Medulla oblongata (tissue), 1 donor: ENCODE results near the gene E2F1.

Experiments used
- DNase-seq: peaks from one replicate; pipeline ENCODE4 v3.0.0-alpha.2; 2015; ENCODE audit errors: extremely low spot score

The E2F1 gene

GRCh38 chr20:33672426-33673113, 13.6 kb downstream of the E2F1 start:
- DNase-seq = no peak

DNA sequence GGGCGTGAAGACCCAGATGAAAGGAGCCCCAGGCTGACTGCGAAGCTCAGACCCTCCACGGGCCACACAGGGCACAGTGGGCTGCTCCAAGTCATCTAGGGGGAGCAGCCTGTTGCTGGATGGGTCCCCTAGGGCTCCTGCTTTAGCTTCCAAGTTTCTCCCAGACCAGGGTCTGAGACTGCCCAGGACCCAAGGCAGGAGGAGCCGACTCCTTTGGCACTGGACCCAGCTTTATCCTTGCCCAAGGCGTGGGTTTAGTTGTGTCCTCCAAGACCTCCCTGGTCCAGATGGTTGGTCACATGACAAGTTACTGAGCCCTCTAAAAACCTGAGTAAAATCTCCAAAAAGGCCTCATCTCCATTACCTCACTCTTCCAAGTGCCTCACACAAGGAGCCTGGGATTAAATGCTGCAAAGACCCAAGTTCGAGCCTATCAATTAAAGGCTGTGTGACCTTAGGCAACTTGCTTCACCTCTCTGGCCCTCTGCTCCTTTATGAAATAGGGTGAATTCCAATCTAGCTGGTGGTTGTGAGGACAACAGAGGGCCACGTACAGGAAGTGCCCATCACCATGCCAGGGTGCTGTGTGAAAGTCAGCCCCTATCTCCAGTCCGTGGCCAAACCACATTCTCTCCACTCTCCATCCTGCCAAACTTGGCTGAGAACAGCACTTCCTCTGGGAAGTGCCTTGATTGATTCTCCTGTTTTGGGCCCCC, 14.5 kb downstream of the E2F1 start:
- DNase-seq = no peak

- DNase-seq = no peak
These were observed 15.3 kb downstream of the E2F1 start for GRCh38 chr20:33670715-33671499.

DNA sequence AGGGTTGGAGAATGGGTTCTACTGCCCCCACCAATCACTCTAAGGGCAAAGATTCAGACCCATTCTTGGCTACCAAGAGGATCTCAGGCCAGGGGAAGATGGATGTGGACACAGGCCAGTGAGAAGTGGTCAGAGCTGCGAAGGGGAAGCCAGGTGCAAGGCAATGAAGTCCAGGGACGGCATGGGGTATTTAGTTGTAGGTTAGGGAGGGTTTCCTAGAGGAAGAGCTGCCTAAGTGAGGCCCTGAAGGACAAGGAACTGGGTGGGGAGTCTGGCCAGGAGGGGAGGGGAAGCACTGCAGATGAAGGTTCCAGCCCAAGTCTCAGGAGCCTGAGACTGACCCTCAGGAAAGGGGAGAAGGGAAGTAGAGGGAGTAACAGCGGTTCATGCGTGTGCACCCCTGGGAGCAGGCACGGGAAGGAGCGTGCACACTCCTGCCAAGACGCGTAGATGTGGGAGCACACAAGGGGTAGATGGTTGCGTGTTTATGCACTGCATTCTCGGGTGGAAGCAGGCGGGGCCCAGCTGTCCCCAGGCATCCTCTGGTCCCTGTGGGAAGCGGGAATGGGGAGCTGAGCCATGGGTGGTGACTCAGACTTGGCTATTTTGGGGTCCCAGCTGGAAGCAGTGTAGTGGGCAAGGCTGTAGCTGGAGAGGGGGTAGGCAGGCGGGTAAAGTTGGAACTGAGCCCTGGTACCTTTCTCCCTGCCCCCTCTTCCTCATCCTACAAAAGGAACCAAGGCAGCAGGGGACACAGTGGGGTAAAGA, 16.1 kb downstream of the E2F1 start:
- DNase-seq = no peak

GRCh38 chr20:33669224-33669623, 17.0 kb downstream of the E2F1 start:
- DNase-seq = no peak

DNA sequence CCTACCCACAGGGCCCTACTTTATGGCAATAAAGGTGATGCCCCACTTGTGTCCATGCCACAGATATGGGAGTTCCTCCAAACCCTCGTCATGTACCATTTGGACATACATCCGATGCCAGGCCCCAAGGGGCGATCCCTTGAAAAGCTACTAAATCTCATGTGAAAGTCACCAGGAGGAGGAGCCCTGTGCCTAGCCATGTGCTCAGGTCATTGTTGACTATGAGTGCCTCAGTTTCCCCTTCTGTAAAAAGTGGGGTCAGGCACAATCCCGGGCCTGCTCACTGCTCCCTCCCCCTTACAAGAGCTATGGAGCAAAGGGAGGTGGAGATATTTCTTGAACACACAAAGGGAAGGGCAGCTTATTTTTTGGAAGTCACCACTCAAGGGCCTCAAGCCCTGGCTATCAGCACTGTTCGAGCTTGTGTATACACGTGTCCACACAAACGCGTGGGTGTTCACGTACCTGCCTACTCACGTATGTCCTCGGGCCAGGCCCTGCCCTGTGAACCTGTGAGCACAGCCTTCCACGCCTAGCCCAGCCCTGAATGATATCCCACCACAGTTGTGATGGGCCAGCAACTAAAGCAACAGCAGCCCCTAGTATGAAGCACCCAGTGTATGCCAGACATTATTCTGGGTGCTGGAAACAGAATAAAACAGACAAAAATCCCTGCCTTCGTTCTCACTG, 17.6 kb downstream of the E2F1 start:
- DNase-seq = no peak

- DNase-seq = peak; percentile 81
These were observed 18.3 kb downstream of the E2F1 start for GRCh38 chr20:33667676-33668465.

DNA sequence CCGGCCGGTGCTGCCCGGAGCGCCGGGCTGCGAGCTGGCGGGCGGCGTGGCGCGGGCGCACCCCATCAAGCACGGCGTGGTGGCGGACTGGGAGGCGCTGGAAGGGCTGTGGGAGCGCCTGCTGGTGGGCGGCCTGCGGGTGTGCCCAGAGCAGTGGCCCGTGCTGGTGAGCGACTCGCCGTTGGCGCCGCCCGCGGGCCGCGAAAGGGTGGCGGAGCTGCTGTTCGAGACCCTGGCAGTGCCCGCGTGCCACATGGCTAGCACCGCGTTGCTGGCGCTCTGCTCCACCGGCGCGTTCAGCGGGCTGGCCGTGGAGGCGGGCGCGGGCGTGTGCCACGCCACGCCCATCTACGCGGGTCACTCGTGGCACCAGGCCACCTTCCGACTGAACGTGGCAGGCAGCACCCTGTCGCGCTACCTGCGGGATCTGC, 18.9 kb downstream of the E2F1 start:
- peak; percentile 28 for DNase-seq

DNA sequence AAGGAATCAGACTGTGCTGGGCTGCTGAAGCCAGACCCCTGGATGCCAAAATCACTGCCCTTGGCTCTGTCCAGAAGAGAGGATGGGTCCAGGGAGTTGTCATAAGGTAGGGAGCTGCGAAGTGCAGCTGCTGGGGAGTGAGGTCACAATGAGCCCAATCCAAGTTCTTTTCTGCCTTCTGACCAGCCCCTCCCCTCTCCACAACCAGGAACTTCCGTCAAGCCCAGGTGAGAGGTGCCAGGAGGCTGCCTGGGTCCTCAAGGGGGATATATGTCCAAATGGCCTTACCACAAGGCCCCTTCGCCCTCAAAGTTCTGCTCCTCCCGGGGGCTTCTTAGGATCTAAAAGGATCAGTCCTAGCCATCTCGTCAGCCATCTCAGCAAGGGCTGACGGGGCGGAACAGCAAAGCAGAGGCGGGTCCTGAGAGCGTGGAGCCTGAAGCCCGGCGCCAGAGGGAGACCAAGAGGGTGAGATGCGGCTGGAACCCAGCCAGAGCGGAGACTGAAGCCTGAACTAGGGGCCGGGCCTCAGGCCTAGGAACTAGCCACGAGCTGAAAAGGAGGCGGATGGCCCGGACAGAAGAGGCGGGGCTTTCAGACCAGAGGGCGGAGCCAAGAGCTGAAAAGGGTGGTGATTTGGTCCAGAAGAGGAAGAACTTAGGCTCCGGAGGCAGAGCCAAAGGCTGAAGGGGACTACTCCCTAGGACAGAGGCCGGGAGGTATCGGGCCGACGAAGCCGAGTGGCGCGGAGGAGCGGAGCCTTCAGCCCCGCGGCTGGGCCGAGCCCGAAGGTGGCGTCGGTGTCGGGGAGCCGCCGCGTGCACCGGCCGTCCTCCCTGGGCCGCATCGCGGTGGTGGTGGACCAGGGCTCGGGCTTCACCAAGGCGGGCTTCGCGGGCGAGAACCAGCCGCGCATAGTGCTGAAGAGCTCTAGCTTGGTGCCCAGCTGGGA, 19.6 kb downstream of the E2F1 start, which contains the start of gene ACTL10:
ACTL10 (plus strand) TSS at position 651 of the 952 bp plus-strand sequence. CDS start 555 bp downstream, outside the sequence.
- DNase-seq = peak; percentile 98

- DNase-seq = no peak
These were observed 21.4 kb downstream of the E2F1 start for GRCh38 chr20:33664762-33665144.

GRCh38 chr20:33664085-33664761, 22.0 kb downstream of the E2F1 start:
- DNase-seq = no peak

DNA sequence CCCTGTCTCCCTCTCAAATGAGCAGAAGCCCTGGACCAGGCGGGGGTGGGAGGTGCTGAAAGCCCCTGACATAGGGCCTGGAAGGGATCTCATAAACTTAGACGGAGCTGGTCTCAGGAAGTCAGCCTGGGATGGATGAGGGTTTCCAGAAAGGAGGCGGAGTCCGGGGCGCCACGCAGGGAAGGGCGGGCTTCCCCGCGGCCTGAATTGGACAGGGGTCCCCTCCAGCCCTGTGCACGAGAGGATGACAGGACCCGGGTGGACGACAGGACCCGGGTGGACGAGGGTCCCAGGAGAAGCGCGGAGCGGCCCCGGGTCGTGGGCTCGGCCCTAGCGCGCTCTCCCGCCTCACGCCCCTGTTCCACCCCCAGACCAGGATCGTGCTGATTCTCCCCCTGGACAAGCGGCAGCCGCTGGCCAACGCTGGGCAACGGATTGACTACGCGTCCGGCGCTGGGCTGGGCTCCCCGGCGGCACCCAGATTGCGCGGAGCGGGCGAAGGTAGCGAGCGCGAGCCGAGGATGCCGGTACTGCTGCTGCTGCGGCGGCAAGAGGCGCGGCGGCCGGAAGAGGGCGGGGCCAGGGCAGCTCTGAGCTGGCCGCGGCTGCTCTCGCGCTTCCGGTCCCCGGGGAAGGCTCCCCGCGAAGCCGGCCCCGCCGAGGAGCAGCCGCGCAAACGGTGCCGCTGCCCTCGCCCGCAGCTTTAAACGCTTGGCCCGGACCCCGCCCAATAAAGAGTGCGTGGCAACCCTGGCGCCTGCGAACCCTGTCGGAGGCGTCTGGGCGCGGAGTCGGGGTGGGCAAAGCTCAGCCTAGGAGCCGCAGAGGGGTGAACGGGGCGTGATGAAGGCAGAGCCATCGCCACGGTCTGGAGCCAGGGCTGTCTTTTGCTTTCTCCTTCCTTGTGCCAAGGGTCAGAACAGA, 22.8 kb downstream of the E2F1 start:
- peak; percentile 82 for DNase-seq

DNA sequence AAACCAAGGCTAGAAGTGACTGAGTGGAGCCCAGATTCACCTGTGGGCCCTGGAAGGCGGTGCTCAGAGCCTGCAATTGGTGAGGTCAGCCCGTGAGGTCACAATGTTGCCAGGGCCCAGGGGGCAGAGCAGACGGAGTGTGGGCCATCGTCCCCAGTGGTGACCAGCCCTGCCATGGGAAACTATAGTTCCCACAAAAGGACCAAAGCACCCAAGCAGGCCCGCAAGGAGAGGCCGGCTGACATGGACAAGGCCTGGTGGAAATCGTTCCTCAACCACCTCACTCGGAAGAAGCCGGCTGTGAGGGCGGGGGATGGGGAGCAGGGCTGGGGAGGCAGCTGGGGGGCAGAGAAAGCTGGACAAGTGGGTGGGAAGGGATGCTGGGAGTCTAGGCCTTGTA, 24.0 kb downstream of the E2F1 start, which contains the start of gene C20orf144:
C20orf144 (plus strand) TSS at position 156 of the 400 bp plus-strand sequence; CDS start at position 175, 19 bp downstream.
- DNase-seq = no peak

DNA sequence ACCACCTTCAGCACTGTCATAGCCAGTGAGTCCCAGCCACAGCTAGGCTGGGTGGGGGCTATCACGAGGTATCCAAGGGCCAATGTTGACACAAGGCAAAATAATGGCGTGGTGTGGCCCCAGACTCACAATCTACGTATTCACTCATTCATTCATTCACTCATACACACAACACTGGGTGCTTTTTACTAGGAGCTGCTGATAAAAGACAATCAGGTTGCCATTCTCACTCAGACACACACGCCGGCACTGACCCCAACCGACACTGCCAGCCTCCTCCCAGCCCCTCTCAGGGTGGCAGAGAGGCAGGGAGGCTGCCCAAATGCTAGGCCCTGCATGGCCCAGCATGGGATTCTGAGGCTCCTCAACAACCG, 25.5 kb downstream of the E2F1 start:
- DNase-seq = no peak

DNA sequence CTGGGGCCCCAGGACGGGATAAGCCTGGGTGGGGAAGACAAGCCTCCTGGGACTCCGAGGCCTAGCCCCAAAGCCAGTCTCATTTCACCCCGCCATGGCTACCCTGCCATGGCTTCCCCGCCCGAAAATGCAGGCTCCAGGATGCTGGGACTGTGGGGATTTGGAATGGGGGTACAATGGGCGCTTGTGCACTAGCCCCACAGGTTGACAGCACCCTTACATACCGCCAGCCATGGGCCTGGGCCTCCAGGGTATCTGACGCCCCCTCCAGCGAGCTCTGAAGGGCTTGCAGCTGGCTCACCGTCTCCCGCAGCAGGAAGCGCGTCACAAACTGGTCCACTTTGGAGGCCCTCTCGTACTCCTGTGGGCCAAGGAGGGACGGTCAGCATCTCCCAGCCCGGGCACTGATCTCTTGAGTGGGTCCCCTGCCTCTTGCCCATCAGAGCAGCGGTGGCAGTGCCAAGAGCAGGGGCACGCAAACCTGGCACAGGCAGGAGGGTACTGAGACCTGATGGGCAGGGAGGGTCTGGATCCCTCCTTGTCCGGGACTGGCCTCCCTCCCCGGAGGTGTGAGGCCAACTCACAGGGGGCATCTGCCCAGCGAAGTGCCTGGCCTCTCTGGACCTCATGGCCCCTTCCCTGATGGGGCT, 26.0 kb downstream of the E2F1 start:
- DNase-seq = no peak

- DNase-seq = no peak
These were observed 26.7 kb downstream of the E2F1 start for GRCh38 chr20:33659341-33660034.
